PC-3 (cell line): ENCODE results near the gene FAR2. TPM values are rescaled to one million over a fixed set of nuclear protein-coding genes. Genes with fewer than 3 reads are reported as not detected.

Experiments
- ATAC-seq: fragments of 200-7000 bp; cut with Tn5 transposase; 2 replicates; pipeline ENCODE4 v1.9.1; 2020; ENCODE audit warnings: mild to moderate bottlenecking, moderate library complexity
- BruUV-seq: library from RNA; stranded (reverse); fragments of 400-500 nt; replicated peaks from 2 replicates; lab custom pipeline; 2021; lab: Mats Ljungman, UMichigan
- CTCF ChIA-PET: fragments of 300-600 bp; sonication (Branson Sonifier 250); formaldehyde crosslinking; loops from one replicate; lab custom pipeline; 2022; ENCODE audit warnings: antibody characterized with exemption; lab: Charles Lee
- POLR2A ChIA-PET: fragments of 300-600 bp; sonication (Branson Sonifier 250); formaldehyde crosslinking; loops from one replicate; lab custom pipeline; 2022; ENCODE audit warnings: antibody characterized with exemption; ENCODE audit not compliant: unreplicated experiment; lab: Charles Lee
- DNase-seq: peaks from one replicate; pipeline ENCODE4 v3.0.0-alpha.2; 2015
- H2AFZ ChIP-seq: fragments of 300-600 bp; sonication (generic); 2 replicates; pipeline ENCODE4 v1.6.0; 2016; ENCODE audit warnings: antibody characterized with exemption, low read length
- H3F3A ChIP-seq: fragments of 300-600 bp; sonication (generic); one replicate; pipeline ENCODE4 v1.6.0; 2017; ENCODE audit warnings: antibody characterized with exemption, low read length, control low read depth, mild to moderate bottlenecking; ENCODE audit not compliant: unreplicated experiment
- H3K27ac ChIP-seq: fragments of 300-600 bp; sonication (generic); 2 replicates; pipeline ENCODE4 v1.5.1; 2016; ENCODE audit warnings: mild to moderate bottlenecking, low read length
- H3K27me3 ChIP-seq: fragments of 300-600 bp; sonication (generic); 2 replicates; pipeline ENCODE4 v1.6.1; 2016; ENCODE audit warnings: low read length, mixed read lengths
- H3K36me3 ChIP-seq: fragments of 300-600 bp; sonication (generic); 2 replicates; pipeline ENCODE4 v1.6.1; 2016; ENCODE audit warnings: low read depth, mixed run types, low read length, mixed read lengths
- H3K4me1 ChIP-seq: fragments of 300-600 bp; sonication (generic); 2 replicates; pipeline ENCODE4 v1.5.1; 2016; ENCODE audit warnings: low read length; ENCODE audit not compliant: insufficient read depth
- H3K4me2 ChIP-seq: fragments of 300-600 bp; sonication (generic); 2 replicates; pipeline ENCODE4 v1.6.0; 2016; ENCODE audit warnings: low read length
- H3K4me3 ChIP-seq: fragments of 300-600 bp; sonication (generic); 2 replicates; pipeline ENCODE4 v1.5.1; 2016; ENCODE audit warnings: mild to moderate bottlenecking, low read length, mixed read lengths
- H3K79me2 ChIP-seq: fragments of 300-600 bp; sonication (generic); 2 replicates; pipeline ENCODE4 v1.6.1; 2017; ENCODE audit warnings: low read length, mixed read lengths
- H3K9ac ChIP-seq: fragments of 300-600 bp; sonication (generic); 2 replicates; pipeline ENCODE4 v1.6.0; 2016; ENCODE audit warnings: mild to moderate bottlenecking, low read length
- H3K9me2 ChIP-seq: fragments of 300-600 bp; sonication (generic); replicated peaks from 2 replicates; pipeline ENCODE4 v1.6.1; 2016; ENCODE audit warnings: mixed run types, low read length, mixed read lengths
- H3K9me3 ChIP-seq: fragments of 300-600 bp; sonication (generic); 2 replicates; pipeline ENCODE4 v1.6.1; 2016; ENCODE audit warnings: low read length, mixed read lengths
- H4K20me1 ChIP-seq: fragments of 300-600 bp; sonication (generic); 2 replicates; pipeline ENCODE4 v1.6.1; 2016; ENCODE audit warnings: low read length, mixed read lengths
- CTCF ChIP-seq: fragments of 300-600 bp; sonication (generic); conservative IDR thresholded peaks from 2 replicates; pipeline ENCODE4 v1.5.1; 2017; ENCODE audit warnings: antibody characterized with exemption, low read depth, mild to moderate bottlenecking, low read length
- EZH2 ChIP-seq: fragments of 300-600 bp; sonication (generic); IDR thresholded peaks from one replicate; pipeline ENCODE4 v1.6.1; 2017; ENCODE audit warnings: antibody characterized with exemption, mild to moderate bottlenecking, low read length; ENCODE audit not compliant: unreplicated experiment
- EZH2phosphoT487 ChIP-seq: fragments of 300-600 bp; sonication (generic); IDR thresholded peaks from 2 replicates; pipeline ENCODE4 v1.6.1; 2018; ENCODE audit warnings: mild to moderate bottlenecking, antibody characterized with exemption, low read length, borderline replicate concordance
- intact Hi-C: fragments of 100-400 bp; cut with micrococcal nuclease; formaldehyde crosslinking; loops from 2 replicates; pipeline ENCODE4 v1.9.0; 2023
- total RNA-seq: library from RNA; depleted of rRNA; stranded (reverse); fragments of >200 nt; gene quantifications from 2 replicates; pipeline ENCODE4 v1.2.3, GENCODE V29; 2014

Gene FAR2
- total RNA-seq, 1 experiment from 2014 or later = 10.2 TPM

DNA sequence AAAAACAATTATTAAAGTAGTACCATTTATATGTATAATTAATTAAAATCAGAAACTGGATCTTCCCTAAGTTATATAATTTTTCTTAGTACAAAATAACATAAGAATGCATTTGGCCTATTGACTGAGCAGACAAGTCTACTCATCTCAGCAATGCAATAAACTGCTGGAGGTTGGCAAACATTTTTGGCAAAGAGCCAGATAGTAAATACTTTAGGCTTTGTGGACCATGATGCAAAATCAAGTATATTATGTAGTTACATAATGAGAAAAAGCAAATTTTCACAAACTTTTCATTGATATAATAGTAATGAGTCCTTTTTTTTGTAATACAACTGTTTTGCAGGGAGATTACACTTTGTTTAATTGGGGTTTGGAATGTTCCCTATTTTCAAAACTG is 201.0 kb downstream of the FAR2 start:
- Histone ChIP-seq H3K4me3 (no peak overlapping the region), H2AFZ (no peak overlapping the region), H3F3A (no peaks in the 10 kb centered on the region), H3K9me3 (no peaks in the 10 kb centered on the region), H3K27me3 (no peaks in the 10 kb centered on the region), H3K4me2 (no peak overlapping the region), H4K20me1 (peaks cover 13% of the 10 kb centered on the region; the same call in 1 of the 2 replicates), H3K36me3 (peaks cover 75% of the 10 kb centered on the region), H3K9ac (no peak overlapping the region), H3K79me2 (no peaks in the 10 kb centered on the region), H3K9me2 (no peaks in the 10 kb centered on the region), H3K4me1 (peaks cover 11% of the 10 kb centered on the region), H3K27ac (no peak overlapping the region)
- TF ChIP-seq EZH2phosphoT487 = no peak
- TF ChIP-seq CTCF = no peak
- no peak for TF ChIP-seq EZH2
- intact Hi-C loops = loop anchor here (1.0 to 2.0 kb wide), 2 partner anchors 29 to 169 kb away; no protein-coding TSS in a partner anchor
- POLR2A ChIA-PET = no interaction called here
- peak; percentile 88 for ATAC-seq
- peak; percentile 94 for DNase-seq
- CTCF ChIA-PET = no interaction called here
- no TSS peak for BruUV-seq

- intact Hi-C loops = loop anchor here (1.0 to 2.0 kb wide), 2 partner anchors 9 to 14 kb away; no protein-coding TSS in a partner anchor
- DNase-seq (no peak), ATAC-seq (no peak)
- Histone ChIP-seq H3K79me2 (no peaks in the 10 kb centered on the region), H2AFZ (no peak overlapping the region), H3K9me3 (no peaks in the 10 kb centered on the region), H3K4me3 (no peak overlapping the region), H3K4me1 (peaks cover 8% of the 10 kb centered on the region), H3K4me2 (no peak overlapping the region), H3K9me2 (no peaks in the 10 kb centered on the region), H3F3A (no peaks in the 10 kb centered on the region), H3K36me3 (peaks cover 77% of the 10 kb centered on the region), H3K27ac (no peak overlapping the region), H4K20me1 (peaks cover 13% of the 10 kb centered on the region; the same call in 1 of the 2 replicates), H3K9ac (no peak overlapping the region), H3K27me3 (no peaks in the 10 kb centered on the region)
- TF ChIP-seq EZH2 (no peak), CTCF (no peak), EZH2phosphoT487 (no peak)
- BruUV-seq = no TSS peak
- ChIA-PET POLR2A (no interaction called here), CTCF (interaction anchor here (0.6 kb wide), 1 partner anchor 18 kb away, joined by 3 read pairs; no protein-coding TSS in a partner anchor)
Observed at GRCh38 chr12:29354954-29355353, 205.9 kb downstream of the FAR2 start.

GRCh38 chr12:29365091-29365490 is 216.0 kb downstream of the FAR2 start:
- no peak overlapping the region for H3K27ac ChIP-seq
- DNase-seq (no peak), ATAC-seq (no peak)
- ChIA-PET CTCF (no interaction called here), POLR2A (no interaction called here)
- peaks cover 82% of the 10 kb centered on the region for H3K36me3 ChIP-seq
- no TSS peak for BruUV-seq
- H3F3A ChIP-seq = no peaks in the 10 kb centered on the region
- H3K27me3 ChIP-seq = no peaks in the 10 kb centered on the region
- H3K4me1 ChIP-seq = no peaks in the 10 kb centered on the region
- H3K9ac ChIP-seq = no peak overlapping the region
- peaks cover 6% of the 10 kb centered on the region; the same call in 1 of the 2 replicates for H3K79me2 ChIP-seq
- H3K4me2 ChIP-seq = no peak overlapping the region
- intact Hi-C loops = no loop called here
- H2AFZ ChIP-seq = no peak overlapping the region
- no peaks in the 10 kb centered on the region for H3K9me2 ChIP-seq
- no peaks in the 10 kb centered on the region for H3K9me3 ChIP-seq
- no peak overlapping the region for H3K4me3 ChIP-seq
- peaks cover 6% of the 10 kb centered on the region; the same call in 1 of the 2 replicates for H4K20me1 ChIP-seq
- TF ChIP-seq CTCF (no peak), EZH2 (no peak)
